A172 (cell line): Measurements from ENCODE around the gene ZNRF3. TPM values are rescaled to one million over a fixed set of nuclear protein-coding genes. Genes with fewer than 3 reads are reported as not detected.
"Not testable (repeated sequence)": the region's sequence is repeated elsewhere in the genome, so short reads cannot be mapped to it uniquely, and the experiment has no call there.

ENCODE experiments used
- DNase-seq: peaks from one replicate; pipeline ENCODE4 v3.0.0-alpha.2; 2015; ENCODE audit warnings: low spot score
- total RNA-seq: library from RNA; depleted of rRNA; stranded (reverse); fragments of >200 nt; shearing (Covaris generic); gene quantifications from 2 replicates; pipeline ENCODE4 v1.2.3, GENCODE V29; 2014; rRNA removed

Gene ZNRF3
- 3.0 and 3.8 TPM in 2 replicates for total RNA-seq

DNA sequence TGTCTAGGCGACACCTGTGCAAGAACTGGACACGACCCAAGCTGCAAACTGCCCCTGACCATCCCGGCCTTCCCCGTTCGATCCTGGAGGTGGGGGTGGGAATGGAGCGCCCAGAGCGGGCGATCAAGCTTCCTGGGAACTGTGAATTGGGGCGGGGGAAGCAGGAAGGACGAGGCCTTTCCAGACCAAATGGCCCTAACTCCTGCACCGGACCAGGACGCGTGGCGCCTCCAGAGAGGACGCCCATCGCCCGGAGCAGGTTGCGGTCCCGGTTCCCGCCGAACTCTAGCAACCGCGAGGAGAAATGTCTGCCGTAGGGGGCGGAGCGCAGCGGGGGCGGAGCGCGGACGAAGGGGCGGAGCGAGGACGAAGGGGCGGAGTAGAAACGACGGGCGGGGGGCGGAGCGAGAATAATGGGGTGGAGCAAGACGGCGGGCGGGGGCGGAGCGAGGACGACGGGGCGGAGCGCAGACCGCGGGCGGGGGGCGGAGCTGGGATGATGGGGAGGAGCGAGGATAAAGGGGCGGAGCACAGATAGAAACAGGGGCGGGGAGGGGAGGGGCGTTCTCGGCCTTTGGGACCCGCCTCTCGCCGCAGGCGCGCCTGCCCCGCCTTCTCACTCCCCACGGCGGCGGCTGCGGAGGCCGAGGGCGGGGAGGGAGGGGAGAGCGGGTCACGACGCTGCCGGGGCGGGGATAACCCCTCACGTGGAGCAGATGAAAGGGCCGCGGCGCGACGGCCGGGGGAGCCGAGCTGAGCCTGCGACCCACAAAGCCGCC, at the start of gene ZNRF3:
Gene ZNRF3 (plus strand): TSS at position 695 of the 779 bp plus-strand sequence. CDS start 195 bp downstream, outside the sequence.
- peak; percentile 51 for DNase-seq

DNA sequence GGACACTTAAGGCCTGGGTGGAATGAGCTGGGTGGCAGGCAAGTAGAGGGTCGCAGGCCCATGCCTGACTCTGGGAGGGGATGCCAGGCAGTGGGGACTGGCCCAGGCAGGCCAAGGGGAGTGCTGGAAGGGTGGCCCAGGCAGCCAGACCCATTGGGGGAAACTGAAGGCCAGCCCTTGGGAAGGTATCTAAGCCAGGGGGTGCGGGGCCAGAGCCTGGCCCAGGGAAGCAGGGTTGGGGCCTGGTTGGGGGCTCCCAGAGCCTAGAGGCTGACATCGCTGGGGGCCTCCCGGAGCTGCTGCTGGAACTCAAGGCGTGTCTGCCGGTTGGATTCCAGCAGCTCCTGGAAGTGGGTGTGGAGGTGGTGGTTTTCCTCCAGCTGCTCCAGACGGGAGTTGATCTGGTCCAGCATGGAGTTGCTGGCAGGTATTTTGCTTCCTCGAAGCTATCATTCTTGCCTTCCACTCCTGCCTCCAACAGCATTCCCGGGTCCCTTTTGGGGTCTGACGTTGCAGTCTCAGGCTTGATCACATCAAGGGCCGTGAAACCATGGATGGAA, 47.7 kb upstream of the ZNRF3 start:
- DNase-seq, result no peak

DNA sequence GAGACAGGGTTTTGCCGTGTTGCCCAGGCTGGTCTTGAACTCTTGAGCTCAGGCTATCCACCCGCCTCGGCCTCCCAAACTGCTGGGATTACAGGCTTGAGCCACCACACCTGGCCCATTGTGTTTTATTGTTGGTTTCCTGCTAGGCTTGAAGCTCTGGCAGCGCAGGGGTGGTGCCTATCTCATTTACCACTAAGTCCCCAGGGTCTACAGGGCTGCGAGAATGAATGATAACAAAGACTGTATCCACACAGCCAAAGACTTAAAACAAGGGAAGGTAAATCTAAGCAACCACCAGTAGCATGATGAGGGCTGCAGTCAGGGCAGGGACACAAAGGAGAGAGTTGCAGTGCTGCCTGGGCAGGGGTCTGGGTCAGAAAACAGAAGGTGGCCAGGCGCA, 45.7 kb upstream of the ZNRF3 start:
- no peak for DNase-seq

DNA sequence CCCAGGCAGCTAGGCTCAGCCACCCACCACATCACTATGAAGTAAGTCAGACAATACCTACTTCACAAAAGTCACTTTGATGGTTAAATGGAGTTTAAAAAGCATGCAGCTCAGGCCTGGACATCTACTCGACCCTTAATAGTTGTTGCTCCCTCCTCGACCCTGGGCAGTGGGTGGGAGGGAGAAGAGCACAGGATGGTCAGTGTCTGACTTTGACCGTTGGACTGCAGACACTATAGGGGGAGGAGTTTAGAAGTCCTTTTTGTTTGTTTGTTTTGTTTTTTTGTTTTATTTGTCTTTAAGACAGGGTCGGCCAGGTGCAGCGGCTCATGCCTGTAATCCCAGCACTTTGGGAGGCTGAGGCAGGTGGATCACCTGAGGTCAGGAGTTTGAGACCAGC, 44.4 kb upstream of the ZNRF3 start:
- no peak for DNase-seq

DNA sequence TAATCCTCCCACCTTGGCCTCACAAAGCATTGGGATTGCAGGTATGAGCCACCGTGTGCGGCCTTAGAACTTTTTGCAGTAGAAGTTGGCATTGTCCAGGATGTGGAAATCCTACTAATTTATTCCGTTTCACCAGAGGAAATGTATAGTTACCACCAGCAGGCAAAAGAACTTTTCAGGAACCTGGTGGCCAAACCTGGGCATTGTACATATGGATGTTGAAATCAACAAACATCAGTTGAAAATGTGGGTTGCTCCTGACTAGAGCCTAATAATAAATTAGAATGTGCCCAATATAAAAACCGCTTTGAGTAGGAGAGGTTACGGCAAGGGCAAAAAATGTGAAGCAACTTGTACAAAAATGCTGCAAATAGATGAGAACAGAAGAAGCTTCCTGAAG, 42.3 kb upstream of the ZNRF3 start:
- no peak for DNase-seq

DNA sequence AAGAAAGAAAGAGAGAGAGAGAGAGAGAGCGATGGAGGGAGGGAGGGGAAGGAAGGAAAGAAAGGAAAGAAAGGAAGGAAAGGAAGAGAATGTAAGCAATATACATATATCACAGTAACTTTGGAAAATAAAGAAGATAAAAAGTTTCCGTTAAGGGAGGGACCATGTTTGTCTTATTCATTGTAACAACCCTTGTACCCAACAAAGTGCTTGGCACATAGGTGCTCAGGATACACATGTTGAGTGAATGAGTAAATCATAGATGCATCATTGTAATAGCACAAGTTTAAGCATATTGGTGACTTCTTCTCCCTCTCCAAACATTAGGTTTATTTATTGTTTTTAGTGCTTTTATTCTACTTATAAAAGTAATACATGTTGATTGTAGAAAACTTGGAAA, 39.7 kb upstream of the ZNRF3 start:
- no peak for DNase-seq

DNA sequence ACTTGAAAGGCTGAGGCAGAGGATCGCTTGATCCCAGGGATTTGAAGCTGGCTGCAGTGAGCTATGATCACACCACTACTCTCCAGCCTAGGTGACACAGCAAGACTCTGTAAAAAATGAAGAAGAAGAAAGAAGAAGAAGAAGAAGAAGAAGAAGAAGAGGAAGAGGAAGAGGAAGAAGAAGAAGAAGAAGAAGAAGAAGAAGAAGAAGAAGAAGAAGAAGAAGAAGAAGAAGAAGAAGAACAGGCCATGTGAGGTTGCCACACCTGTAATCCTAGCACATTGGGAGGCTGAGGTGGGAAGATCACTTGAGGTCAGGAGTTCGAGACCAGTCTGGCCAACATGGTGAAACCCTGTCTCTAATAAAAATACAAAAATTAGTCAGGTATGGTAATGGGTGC, 39.1 kb upstream of the ZNRF3 start:
- not testable (repeated sequence) for DNase-seq

DNA sequence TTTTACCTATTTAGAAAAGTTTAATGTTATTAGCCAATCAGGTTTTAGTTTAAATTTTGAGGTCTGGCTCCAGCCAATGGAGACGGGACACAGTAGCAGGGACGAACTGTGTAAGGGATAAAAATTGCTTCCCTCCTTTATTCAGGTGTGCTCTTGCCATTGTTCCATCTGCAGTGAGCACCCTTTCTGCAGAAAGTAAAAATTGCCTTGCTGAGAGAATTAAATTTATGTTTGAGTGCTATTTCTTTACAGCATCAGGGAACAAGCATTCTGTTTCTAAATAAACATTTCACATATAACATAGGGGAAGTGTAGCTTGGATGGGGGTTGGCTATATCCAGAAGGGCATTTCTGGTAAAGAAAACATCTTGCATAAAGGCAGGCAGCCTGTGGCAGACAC, 36.4 kb upstream of the ZNRF3 start:
- DNase-seq, result no peak

DNA sequence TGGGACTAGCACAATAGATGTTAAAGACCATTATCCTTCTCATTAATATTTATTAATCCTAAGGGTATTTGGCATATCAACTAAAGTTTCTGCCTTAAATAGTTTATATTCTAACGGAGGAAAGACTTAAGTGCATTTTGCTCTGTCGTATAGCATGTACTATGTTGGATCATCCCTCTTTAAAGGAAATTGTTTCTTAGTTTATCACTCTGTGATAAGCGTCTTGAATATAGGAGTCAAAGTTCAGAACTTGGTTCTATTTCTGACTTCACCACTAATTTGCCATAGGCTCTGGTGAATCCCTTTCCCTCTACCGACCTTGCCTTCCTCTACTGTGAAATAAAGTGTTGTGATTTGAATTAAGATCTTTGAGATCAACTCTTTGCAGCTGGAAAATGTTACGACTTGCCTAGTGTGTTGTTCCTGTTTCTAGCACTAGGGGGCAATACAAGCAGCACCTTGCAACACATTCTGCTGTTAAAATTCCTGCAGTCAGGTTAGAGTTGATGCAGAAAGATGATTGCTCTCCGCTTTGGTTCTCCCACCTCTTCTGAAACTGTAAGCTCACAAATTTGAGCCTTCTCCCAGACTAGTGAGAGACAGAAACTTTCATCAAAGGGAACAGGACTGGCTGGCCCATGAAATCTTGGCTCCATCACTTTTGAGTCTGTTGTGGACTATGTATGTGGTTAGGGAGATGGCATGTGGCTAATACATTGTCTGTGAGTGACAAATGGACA, 27.8 kb upstream of the ZNRF3 start:
- DNase-seq, result peak; percentile 37

DNA sequence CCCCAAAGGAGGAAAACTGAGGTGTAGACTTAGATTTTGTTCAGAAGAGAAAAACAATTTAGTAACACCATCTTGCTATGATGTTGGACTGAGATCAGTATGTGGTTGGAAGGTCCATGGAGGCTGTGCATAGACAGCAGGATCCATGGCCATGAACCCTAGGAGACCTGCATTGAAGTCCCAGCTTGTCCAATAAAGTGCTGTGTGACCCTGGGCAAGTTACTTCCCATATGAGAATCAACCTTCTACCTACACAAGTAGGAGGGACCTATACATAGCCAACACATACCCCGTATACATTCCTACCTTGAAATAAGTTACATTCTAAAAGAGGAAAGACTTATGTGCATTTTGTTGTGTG, 27.3 kb upstream of the ZNRF3 start:
- no peak for DNase-seq

DNA sequence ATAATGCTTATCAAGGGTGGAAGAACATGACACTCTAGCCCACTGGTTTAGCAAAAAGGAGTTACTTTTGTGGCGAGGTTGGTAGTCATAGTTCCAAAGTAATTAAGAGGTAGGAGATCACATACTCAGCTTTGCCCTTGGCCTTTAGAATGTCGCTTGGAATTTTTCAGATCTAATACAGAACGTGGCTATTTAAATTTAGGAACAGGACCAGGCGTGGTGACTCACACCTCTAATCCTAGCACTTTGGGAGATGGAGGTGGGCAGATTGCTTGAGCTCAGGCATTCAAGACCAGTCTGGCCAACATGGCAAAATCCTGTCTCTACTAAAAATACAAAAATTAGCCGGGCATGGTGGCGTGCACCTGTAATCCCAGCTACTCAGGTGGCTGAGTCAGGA, 26.1 kb upstream of the ZNRF3 start:
- peak; percentile 10 for DNase-seq

DNA sequence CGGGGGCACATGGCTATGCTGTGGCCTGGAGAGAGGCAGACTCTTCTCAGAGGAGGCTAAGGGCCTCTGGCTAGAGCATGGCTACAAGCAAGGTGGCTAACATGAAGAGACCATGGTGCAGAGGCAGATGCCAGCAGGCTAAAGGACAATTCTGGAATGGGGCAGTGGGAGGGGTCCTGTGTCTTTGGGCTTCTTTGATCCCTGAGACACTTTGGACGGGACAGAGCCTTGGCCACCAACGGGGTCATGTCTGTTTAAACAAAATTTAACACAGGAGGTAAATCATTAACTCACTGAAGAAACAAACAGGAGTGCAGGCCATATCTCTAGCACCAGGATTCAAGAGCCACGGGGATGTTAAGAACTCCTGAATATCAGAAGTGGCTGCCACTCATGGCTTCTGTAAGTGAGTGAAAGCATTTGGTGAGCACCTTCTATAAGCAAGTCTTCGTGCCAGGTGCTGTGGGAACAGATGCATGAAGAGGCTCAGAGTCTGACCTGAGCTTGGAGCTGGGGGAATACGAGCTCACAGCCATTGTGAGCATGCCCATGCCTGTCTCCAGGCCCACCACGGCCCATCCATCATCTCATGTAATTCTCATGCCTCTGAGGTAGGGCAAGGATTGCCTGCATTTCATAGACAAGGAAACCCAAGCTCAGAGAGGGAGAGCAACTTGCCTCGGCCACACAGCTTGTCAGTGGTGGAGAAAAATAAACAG, 18.3 kb upstream of the ZNRF3 start:
- DNase-seq, result no peak

DNA sequence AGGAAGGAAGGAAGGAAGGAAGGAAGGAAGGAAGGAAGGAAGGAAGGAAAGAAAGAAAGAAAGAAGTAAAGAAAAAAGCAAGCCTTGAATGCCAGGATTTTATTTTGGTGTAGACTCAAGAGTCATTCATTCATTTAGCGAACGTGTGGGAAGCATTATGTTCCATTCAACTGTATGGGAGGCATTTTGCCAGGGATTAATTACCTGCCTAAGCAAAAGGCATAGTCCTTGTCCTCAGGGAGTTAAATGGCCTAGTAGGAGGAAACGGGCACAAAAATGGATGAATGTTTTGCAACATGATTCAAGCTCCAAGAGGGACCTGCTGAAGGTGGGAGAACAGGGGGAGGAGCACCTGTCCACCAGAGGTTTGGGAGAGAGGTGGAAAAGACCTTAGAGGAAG, 16.2 kb upstream of the ZNRF3 start:
- DNase-seq, result no peak

DNA sequence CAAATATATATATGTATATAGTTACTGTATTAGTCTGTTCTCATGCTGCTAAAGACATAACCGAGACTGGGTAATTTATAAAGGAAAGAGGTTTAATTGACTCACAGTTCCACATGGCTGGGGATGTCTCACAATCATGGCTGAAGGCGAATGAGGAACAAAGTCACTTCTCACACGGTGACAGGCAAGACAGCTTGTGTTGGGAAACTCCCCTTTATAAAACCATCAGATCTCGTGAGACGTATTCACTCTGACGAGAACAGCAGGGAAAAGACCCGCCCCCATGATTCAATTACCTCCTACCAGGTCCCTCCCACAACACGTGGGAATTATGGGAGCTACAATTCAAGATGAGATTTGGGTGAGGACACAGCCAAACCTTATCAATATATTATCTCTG, 15.0 kb upstream of the ZNRF3 start:
- not testable (repeated sequence) for DNase-seq

DNA sequence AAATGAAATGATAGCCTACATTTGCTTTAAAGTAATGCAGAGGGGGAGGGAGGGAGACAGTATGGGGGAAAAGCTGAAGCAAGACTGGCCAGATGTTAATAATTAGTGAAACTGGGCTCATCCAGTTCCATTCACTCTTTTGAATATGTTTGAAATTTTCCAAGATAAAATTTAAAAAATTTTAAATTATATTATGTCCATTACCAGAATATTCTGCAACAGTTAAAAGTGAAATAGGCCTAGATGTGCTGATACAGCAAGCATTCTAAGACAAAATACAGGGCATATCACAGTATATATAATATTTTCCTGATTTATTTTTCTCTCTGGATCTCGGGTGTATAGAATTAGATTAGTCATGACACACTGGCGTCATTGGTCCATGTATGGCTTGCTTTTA, 13.6 kb upstream of the ZNRF3 start:
- DNase-seq, result no peak

DNA sequence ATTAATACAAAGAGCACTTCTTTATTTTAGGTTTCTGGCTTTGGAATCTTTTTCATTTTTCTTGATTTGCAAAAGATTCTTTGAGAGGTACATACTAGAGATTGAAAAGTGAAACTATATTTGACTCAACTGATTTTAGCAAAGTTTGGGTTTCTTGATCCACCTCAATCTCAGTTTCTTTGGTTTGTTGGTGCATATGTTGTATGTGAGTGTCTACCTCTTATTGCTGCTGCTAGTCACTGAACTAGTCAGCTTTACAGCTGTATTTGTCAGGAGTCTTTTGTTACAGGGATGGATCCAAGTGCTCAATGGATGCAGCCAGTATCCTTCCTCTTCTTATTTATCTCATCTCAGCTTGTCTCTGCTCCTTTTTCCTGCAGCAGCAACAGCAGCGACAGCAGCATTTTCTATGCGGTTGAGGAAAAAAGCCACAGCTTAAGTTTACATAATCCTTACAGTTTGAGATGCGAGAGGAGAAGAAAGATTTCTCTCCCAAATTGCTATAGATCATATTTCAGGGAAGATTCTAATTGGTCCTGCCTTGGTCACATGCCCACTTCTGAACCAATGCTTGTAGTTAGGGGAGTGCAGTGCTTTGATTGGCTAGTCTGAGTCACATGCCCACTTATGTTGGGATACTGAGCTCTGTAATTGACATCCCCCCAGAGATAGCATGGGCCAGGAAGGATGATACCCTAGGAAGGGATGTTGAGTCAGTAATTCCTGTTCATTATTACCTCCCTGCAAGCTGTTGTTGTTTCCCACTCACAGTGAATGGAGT, 10.0 kb upstream of the ZNRF3 start:
- DNase-seq, result peak; percentile 16

DNA sequence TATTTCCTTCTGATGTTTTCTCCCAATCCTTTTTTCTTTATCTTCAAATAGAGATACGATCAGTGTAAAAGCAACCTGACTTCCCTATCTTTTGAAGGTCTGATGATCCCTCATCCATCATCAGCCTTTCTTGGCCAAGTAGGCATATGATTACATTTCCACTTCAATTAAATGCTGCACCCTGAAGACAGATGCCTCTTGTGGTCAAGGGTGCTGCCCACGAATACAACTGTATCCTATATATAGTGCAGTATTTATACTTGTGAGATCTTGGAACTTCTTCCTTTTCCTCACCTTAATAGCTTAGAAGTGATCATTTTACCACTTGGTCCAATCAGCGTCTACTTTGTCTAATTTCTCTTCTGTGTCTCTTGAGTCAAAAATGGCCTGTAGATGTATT, 9.3 kb upstream of the ZNRF3 start:
- no peak for DNase-seq

DNA sequence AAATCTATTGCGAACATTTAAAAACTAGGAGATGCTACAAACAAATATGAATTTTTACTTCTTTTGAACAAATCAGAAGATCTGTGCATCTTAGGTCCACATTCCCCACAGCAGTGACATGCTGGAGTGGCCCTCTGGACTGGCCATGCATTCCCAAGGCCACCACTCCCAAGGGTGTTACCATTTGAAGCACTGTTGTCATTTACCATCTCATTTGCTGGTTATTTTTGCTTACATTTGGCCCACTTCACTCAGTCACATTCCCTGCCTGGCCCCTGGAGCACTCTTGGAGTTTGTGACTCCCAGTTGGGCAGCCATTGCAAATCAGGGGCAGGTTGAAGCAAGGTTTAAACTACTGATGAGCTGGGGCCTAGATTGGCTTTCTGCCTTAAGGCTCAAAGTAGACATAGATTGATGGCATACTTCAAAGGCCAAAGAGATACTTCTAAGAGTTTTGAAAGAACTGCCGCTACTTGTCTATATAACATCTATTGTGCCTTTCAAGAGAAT, 8.5 kb upstream of the ZNRF3 start:
- DNase-seq, result no peak

DNA sequence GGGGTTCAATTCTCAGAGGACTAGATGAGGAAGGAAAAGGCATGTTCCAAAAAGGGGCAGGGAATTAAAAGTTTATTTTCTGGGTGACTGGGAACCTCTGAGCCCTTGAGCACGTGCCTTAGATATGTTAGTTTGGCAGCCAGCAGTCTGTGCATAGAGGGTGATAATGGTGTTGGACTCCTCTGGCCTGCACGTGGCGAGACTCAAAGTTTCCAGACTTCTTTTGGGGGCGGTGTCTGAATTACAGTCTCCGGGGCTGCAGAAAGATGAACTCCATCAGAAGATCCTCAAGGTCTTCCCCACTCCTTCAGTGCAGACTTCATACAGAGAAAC, 861 bp upstream of the ZNRF3 start:
- DNase-seq, result no peak

DNA sequence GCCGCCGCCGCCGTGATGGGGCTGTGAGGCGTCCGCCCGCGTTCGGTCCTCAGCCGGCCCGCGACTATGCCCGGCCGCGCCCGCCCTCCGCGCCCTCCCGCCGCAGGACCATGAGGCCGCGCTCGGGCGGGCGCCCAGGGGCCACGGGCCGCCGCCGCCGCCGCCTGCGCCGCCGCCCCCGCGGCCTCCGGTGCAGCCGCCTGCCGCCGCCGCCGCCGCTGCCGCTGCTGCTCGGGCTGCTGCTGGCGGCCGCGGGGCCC, 215 bp downstream of the ZNRF3 start:
- DNase-seq, result no peak

DNA sequence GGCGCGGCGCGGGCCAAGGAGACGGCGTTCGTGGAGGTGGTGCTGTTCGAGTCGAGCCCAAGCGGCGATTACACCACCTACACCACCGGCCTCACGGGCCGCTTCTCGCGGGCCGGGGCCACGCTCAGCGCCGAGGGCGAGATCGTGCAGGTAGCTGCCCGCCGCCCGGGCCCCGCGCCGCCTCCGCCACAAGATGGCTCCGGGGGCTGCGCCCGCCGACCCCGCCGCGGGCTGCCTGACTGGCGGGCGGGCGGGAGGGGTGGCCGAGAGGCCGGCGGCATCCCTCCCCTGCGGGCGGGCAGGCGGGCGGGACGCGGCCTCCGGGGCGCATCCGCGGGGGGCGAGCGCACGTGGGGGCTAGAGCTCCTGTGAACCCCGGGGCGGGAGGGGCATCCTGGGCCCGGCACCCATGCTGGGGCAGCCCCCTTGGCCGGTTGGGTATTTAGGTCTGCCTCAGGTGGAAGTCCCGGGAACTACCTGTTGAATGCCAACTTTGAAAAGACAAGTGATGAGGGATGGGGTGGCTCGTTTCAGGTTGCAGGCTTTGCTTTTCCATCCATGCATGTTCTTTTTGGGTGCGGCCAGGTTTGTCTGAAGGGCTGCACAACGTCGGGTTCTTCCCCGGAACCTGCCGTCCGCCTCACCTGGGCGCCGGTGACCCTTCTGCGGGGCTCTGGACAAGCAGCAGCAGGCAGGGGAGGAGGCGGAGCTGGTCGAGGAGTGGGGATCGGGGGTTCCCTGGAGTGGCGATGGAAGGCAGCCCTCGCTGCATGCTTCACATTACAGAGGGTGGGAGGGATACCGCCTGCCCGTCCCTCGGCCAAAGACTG, 760 bp downstream of the ZNRF3 start:
- no peak for DNase-seq
